DMS153 (cell line): Measurements from ENCODE around the gene SLC4A9.
"Not testable (repeated sequence)": the region's sequence is repeated elsewhere in the genome, so short reads cannot be mapped to it uniquely, and the experiment has no call there.

Experiments used
- DNase-seq: peaks from one replicate; lab custom pipeline; 2025; lab: John Stamatoyannopoulos, UW

Gene SLC4A9

DNA sequence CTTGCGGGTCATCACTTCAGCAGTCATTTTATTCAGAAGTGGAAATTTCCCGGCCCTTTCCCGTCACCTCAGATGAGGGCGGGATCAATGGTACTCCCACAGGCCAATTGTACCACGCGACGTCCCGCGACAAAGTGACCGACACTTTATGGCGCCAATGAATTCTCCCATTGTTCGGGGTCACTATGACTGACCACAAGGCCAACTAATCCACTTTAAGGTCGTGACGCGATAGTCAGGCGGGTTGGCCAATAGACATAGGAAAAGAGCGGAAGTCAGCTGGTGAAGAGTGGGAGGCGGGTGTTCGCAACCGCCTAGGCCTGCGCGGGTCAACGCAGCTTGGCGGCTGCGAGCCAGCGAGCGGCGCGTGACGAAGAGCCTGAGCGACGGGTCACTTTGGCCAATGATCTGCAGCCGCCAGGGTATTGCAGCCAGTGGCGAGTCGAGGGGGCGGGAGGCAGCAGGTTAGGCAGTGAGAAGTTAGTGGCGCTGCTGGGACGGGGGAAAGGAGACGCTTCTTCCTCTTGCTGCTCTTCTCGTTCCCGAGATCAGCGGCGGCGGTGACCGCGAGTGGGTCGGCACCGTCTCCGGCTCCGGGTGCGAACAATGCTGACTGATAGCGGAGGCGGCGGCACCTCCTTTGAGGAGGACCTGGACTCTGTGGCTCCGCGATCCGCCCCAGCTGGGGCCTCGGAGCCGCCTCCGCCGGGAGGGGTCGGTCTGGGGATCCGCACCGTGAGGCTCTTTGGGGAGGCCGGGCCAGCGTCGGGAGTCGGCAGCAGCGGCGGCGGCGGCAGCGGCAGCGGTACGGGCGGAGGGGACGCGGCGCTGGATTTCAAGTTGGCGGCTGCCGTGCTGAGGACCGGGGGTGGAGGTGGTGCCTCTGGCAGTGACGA is 41.6 kb downstream of the SLC4A9 start, which contains the start of gene ANKHD1:
ANKHD1 (plus strand) TSS at position 472 of the 896 bp plus-strand sequence; CDS start at position 607, 135 bp downstream.
- DNase-seq = peak; percentile 98

DNA sequence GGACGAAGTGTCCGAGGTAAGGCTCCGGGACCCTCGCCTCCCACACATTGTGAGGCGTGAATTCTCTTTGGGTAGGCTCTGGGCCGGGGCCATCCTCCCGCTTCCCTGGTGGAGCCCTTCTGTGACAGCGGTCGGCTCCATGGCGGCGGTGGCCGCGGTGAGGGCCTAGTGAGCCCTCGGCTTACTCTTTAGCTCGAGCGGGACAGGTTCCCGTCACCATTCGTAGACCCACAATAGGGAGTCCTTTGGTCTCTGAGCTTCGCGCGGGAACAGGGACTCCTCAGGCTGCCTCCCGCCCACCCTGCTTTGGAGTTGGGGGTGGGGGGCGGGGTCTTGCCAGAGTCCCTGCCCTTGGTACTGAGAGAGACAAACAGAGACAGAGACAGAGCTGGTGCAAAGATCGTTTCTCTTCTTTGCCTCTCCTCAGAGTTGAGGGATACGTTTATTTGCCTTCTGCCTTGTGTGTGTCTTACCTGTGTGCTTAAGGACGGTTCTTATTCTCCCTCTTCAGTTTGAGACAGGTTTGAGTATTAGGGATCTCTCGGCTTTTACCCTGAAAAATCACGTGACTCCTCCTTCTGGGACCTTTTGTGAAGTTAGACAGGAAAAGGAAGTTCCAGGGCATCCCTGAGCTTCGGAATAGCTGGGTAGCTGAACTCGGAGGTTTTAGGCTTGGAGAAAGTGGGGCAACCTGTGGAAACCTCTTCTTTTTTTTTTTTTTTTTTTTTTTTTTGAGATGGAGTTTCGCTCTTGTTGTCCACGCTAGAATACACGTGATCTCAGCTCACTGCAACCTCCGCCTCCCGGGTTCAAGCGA is 42.5 kb downstream of the SLC4A9 start:
- peak; percentile 1 for DNase-seq

DNA sequence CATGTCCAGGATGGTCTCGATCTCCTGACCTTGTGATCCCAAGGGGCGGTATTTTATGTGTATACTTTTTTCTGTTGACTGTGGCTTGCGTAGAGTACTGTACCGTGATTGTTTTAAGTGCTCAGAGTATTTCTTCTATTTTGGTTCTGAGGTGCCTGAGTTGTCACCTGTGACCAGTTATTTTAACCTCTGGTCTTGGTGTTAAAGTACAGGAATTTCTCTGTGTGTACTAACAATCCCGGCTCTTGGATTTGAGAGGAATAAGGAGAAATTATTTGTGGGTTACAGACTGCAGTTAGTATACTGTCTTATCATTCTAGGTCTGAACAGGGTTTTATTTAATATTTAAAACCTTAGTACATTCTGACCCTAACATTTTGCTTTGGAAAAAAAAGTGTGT is 43.6 kb downstream of the SLC4A9 start:
- DNase-seq = no peak

DNA sequence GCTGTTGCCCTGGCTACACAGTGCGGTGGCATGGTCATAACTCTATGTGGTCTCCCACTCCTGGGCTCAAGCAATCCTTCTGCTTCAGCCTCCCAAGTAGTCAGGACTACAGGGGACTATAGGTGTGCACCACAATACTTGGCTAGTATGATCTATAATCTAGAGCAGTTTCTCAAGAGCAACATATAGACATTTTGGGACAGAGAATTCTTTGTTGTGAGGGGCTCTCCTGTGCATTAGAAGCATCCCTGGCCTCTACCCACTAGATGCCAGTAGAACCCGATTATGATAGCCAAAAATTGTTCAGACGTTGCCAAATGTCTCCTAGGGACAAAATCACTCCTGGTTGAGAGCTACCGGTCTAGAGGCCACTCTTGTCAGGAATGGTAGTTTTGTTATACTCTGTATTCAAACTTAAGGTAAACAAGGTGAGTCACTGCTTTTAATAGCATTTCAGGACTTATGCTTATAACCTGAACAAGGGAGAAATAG is 48.8 kb downstream of the SLC4A9 start:
- DNase-seq = no peak

DNA sequence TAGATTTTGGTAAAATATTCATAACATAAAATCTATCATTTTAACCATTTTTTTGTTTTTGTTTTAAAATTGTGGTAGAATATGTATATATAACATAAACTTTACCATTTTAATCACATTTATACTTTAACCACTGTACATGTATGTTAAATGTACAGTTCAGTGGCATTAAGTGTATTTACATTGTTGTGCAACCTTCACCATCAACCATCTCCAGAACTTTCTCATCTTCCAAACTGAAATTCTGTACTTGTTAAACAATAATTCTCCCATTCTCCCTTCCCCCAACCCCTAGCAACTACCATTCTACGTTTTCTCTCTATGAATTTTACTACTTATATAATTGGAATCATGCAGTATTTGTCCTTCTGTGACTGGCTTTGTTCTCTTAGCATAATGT is 53.2 kb downstream of the SLC4A9 start:
- no peak for DNase-seq

DNA sequence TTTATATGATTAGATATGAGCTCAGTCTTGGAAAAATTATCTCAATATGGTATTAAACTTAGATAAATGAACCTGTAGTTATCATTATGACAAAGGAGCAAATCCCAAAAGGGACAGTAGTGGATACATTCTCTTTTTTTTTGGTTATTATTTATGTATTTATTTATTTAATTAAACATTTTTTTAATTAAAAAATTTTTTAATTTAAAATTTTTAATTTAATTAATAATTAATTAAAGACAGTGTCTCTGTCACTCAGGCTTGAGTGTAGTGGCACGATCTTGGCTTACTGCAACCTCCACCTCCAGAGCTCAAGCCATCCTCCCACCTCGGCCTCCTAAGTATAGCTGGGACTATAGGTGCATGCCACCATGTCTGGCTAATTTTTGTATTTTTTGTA is 57.2 kb downstream of the SLC4A9 start:
- DNase-seq = no peak

DNA sequence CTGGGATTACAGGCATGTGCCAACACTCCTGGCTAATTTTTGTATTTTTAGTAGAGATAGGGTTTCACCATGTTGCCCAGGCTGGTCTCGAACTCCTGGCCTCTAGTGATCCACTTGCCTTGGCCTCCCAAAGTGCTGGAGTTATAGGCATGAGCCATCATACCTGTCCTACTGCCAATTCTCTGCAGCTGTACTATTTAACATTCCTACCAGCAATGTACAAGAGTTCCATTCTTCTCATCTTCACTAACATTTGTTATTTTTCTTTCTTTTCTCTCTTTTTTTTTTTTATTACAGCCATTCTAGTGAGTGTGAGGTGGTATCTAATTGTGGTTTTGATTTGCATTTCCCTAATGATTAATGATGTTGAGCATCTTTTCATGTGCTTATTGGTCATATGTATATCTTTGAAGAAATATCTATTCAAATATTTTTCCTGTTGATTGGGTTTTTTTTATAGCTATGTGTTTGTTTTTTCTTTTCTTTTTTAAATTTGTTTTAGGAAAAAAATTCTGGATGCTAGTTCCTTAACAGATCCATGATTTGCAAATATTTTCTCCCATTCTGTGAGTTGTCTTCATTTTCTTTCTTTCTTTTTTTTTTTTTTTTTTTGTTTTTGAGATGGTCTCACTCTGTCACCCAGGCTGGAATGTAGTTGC is 59.0 kb downstream of the SLC4A9 start:
- DNase-seq = no peak

DNA sequence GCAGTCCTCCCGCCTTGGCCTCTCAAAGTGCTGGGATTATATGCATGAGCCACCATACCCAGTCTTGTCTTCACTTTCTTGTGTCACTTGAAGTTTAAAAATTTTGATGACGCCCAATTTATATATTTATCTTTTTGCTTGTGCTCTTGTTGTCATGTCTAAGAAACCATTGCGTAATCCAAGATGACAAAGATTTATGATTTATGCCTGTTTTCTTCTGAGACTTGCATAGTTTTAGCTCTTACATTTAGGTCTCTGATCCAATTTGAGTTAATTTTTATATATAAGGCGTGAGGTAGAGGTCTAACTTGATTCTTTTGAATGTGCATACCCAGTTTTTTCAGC is 60.2 kb downstream of the SLC4A9 start:
- no peak for DNase-seq

DNA sequence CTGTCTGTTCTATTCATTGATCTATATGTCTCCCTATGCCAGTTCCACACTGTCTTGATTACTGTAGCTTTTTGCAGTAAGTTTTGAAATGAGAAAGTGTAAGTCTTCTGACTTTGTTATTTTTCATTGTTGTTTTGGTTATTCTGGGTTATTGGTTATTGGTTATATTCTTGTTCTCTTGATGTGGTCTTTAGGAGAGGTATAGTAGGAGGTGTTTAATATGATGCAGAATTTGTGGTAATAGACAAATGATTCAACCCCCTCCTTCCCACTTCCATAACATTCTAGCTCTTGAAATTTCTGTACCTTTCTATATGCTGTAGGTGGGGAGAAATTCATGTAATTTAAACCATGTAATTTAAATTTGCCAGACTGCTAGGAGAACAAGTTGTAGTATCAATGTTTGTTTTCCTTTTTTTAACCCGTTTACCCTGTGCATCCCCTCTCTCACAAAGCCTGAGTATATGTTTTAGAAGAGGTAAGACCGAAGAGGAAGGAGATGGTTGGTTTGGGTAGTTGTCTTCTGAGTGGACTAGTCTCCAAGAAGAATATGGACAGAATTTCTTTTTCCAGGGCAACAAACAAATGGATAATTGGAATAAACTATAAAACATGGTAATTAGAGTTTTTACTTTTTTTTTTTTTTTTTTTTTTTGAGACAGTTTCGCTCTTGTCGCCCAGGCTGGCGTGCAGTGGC is 60.8 kb downstream of the SLC4A9 start:
- DNase-seq = no peak

DNA sequence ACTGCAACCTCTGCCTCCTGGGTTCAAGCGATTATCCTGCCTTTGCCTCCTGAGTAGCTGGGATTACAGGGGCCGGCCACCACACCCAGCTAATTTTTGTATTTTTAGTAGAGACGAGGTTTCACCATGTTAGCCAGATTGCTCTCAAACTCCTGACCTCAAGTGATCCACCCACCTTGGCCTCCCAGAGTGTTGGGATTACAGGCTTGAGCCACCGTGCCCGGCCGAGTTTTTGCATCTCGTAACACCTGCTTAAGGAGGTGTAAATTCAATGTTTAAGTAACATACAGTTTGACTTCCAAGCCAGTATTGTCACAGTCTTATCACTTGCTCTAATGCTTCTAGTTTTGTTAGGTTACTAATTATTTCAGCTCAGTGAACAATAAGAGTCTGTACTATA is 61.4 kb downstream of the SLC4A9 start:
- not testable (repeated sequence) for DNase-seq

DNA sequence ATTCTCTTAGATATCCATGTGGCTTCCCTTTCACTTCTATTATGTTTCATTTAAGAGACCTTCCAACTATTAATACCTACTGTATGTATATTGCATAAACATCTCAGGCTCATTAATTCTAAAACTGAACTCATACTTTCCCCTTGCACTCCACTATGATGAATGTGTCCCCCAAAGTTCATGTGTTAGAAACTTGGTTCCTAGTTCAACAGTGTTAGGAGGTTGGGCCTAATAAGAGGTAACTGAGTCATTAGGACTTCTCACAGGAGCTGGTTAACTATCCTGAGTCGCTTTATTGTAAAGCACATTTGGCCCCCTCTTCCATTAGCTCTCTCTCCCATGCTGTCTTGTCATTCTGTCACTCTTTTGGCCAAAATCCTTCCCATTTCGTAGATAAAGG is 63.6 kb downstream of the SLC4A9 start:
- DNase-seq = no peak

DNA sequence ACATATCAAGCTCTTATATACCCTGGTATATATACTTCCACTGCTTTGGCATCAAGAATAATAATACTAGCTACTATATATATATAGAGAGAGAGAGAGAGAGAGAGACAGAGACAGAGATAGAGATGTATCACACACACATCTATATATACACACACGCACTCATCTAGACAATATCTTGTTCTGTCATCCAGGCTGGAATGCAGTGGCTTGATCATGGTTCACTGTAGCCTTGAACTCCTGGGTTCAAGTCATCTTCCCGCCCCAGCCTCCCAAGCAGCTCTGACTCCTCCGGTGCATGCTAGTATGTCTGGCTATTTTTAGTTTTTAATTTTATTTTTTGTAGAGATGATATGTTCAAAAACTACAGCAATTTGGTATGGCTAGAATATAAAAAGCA is 64.1 kb downstream of the SLC4A9 start:
- no peak for DNase-seq
